GM19372 (cell line): ENCODE measurements around the gene OR10G2.
"Not testable (repeated sequence)": the region's sequence is repeated elsewhere in the genome, so short reads cannot be mapped to it uniquely, and the experiment has no call there.

Experiments used
- ATAC-seq: cut with Tn5 transposase; IDR thresholded peaks from one replicate; pipeline ENCODE4 v1.9.1; 2021; ENCODE audit warnings: mild to moderate bottlenecking, low read depth, moderate library complexity; ENCODE audit not compliant: unreplicated experiment

The OR10G2 gene

GRCh38 chr14:21634840-21635239 is at the start of gene OR10G2:
OR10G2 (minus strand) TSS chr14:21634940; CDS start chr14:21634842, 98 bp downstream.
- ATAC-seq = no peak

- no peak for ATAC-seq
Measured at GRCh38 chr14:21680072-21680471, 45.3 kb upstream of the OR10G2 start.

DNA sequence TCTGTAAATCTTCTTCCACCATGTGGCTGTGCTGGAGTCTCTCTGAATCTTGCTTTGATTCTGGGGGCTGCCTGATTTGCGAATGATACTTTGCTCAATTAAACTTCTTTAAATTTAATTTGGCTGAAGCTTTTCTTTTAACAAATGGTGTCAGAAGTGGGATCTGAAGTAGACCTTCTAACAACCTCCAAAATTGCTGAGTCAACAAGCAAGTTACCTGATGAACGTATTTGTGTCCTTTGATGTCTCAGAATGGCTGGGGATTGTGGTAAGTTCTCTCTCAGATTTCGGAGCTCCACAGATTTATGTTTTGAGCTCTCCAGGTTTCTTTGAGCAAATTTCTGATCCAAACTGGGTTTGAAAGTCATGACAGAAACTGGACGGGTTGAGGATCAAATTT is 40.8 kb upstream of the OR10G2 start:
- ATAC-seq = no peak

- ATAC-seq = no peak
Measured at GRCh38 chr14:21673718-21674117, 39.0 kb upstream of the OR10G2 start, which contains the start of gene OR4E1. OR4E1 (minus strand) TSS chr14:21673818; CDS start chr14:21670935, 2,883 bp downstream.

DNA sequence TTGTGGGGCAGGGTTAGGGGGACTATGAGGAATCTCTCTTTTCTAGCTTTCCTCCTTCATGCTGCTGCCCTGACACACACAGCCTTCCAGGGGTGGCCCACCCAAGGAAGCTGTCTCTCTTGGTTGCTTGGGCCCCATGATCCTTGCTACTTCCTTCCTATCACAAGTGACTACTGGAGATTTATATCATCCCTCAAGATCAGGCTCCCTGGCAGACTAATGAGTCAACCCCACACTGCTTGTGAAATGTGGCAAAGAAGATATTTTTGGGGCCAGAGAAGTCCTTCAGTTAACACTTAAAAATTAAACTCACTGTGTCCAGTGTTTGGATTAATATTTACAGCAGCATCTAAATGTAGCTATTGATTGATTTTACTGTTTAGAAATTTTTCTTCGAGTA is 37.4 kb upstream of the OR10G2 start:
- no peak for ATAC-seq

GRCh38 chr14:21671371-21671770 is 36.6 kb upstream of the OR10G2 start:
- no peak for ATAC-seq

GRCh38 chr14:21669284-21669683 is 34.5 kb upstream of the OR10G2 start:
- ATAC-seq = no peak

GRCh38 chr14:21668377-21668776 is 33.6 kb upstream of the OR10G2 start:
- ATAC-seq = no peak

DNA sequence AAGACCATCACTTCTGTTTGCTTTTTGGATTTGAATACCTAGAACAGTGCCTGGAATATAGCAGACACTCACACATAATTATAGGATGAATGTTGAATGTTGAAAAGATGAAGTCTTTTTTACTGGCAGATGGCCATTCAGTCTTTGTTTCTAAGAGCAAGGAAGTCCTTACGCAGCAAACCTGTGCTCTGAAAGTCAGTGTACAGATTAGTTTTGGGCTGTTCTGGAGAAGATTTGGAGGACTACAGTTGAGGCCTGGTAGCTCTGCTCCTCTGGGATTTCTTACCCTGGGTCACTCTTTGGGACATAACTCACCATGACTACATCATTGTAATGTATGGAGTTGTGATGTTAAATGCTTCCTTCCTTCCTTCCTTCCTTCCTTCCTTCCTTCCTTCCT is 22.2 kb upstream of the OR10G2 start:
- no peak for ATAC-seq

GRCh38 chr14:21654215-21654614 is 19.5 kb upstream of the OR10G2 start:
- ATAC-seq = no peak

- ATAC-seq = no peak
Measured at GRCh38 chr14:21653331-21653885, 18.7 kb upstream of the OR10G2 start, which contains the start of gene OR4E2. OR4E2 (plus strand) TSS chr14:21653835; CDS start chr14:21665083, 11,248 bp downstream.

DNA sequence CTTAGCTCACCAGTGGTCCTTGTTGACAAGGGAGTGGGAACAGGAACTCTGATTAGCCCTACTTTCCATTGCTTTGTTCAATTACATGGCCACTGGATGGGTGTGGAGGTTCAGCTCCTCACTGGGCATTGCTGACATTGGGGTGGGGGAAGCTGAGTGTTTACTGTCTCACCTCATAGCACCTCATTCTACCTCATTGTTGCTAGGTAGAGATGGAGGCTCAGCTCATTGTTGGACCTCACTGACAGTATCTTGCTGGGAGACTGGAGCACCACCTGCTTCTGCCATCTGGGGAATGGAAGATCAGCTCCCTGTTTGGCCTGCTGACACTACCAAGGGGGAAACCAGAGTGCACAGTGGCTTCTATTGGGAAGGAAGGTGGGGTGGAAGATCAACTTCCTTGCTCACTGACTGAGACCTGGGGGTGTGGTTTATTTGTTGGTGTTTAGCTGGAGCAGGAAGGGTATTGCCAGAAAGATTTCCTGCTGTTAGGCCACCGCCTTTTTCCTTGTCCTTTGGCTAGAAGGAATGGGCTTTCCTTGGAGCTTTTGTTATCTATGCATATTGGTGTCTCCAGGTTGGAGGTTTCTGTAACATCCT is 17.6 kb upstream of the OR10G2 start:
- ATAC-seq = no peak

GRCh38 chr14:21647380-21647779 is 12.6 kb upstream of the OR10G2 start:
- ATAC-seq = no peak

GRCh38 chr14:21643407-21643806 is 8.7 kb upstream of the OR10G2 start:
- ATAC-seq = no peak

DNA sequence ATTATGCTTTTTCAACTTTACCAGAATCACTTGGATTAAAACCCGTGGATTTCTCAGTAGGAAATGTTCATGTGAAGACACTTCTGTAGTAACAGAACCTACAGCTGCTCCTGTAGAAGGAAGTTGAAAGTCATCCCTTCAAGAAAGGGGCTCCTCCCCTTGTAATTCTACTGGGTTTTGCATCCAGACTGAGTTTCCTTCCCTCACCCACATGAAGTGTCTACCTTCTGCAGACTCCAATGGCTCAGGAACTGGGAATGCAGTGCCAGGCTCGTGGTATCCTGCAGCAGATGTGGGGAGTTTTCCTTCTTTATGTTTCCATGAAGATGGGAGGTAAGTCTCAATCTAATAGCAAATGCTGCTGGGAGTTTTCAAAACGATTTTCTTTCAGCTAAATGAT is 7.9 kb upstream of the OR10G2 start:
- no peak for ATAC-seq

GRCh38 chr14:21631084-21631483 is 3.7 kb downstream of the OR10G2 start:
- no peak for ATAC-seq

DNA sequence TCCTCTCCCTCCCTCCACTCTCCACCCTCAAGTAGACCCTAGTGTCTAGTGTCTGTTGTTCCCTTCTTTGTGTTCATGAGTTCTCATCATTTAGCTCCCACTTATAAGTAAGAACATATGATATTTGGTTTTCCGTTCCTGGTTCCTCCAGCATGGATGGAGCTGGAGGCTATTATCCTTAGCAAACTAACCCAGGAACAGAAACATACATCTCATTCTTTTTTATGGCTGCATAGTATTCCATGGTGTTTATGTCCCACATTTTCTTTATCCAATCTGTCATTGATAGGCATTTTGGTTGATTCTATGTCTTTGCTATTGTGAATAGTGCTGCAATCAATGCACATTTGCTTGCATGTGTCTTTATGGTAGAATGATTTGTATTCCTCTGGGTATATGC is 4.2 kb downstream of the OR10G2 start:
- not testable (repeated sequence) for ATAC-seq

- ATAC-seq = no peak
Measured at GRCh38 chr14:21626491-21627230, 8.1 kb downstream of the OR10G2 start.

DNA sequence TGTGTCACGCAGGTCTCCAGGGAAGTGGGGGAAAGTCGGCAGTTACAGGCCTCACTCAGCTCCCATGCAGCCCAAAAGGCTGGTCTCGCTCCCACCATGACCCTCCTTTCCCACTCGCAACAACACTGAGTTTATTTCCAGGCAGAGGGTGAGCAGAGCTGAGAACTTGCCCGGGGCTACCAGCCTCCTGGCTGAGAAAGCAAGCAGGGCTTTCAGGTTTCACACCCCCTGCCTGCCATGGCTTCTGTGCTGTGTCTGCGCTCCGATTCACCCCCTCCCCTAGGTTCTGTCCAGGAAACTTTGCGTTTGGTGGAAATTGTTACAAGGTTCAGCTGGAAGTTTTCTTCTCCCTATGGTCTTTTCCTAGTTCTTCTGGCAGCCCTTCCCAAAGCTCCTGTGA is 17.1 kb downstream of the OR10G2 start:
- no peak for ATAC-seq

DNA sequence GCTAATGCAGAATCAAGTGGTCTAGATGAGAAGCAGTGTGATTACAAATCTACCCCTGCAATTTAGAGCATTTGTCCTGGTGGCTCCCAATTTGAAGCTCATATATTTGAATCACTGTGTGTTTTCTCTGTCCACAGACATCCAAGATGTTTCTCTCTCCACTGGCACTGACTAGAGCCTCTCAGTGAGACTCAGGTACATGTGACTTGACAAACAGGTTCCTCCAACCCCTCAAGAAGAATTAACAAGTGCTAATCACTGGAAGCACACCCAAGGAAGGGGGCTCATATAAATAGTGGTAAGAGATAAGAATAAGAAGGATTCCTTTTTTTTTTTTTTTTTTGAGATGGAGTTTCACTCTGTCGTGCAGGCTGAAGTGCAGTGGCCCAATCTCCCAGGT is 20.5 kb downstream of the OR10G2 start:
- ATAC-seq = no peak

DNA sequence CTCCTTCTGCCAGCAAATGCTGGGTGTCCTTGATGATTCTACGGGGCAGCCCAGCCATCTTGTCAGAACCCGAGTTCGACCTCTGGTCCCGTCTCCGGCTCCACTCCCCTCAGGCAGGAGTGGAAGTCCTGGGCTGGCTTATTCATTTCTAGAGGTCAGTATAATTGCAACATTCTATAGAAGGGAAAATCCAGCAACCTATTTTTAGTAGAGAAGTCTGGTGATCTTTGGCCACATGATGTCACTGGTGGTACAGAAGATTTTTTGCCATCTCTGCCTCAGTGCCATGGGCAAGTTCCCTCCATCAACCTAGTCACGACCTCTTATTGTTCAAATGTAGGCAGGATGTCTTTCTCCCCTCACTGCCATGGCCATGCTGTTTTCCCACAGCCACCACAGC is 22.4 kb downstream of the OR10G2 start:
- ATAC-seq = no peak

DNA sequence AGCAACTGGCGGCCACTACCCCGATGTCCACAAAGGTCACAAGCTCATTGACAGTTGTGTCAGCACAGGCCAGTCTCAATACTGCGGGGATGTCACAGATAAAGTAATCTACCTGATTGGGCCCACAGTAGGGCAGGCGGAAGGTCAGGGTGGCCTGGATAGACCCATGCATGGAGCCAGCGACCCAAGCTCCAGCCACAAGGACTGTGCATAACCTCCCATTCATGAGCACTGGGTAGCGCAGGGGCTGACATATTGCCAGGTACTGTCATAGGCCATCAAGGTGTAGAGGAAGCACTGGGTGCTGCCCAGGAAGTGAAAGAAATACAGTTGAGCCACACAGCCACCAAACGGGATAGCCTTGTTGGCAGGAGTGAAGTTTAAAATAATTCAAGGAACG is 32.6 kb downstream of the OR10G2 start:
- not testable (repeated sequence) for ATAC-seq
